ENCODE measurements around the gene CARS1. TPM values are rescaled to one million over a fixed set of nuclear protein-coding genes. Genes with fewer than 3 reads are reported as not detected.
A peak's percentile ranks its signal among the peaks of the same experiment; 100 is the strongest.

CARS1 gene
- total and polyA plus RNA-seq, 2 of the 8 experiments (the other 6 are each of a cell fraction or from before 2014, with no cell fraction given): 44.1 to 100 TPM

GRCh38 chr11:3051196-3052108 is 5.8 kb downstream of the CARS1 start:
- no peak for FAIRE-seq
- DNase-seq (ENCODE audit: low read depth in 1 of 2, low spot score in 2 of 2): no peak
- H3K14ac ChIP-seq (ENCODE audit: insufficient read length): no peak overlapping the region
- TF ChIP-seq CHD2 (IDR thresholded peaks at IDR 0.05; ENCODE audit: low read length): no peak
- TF ChIP-seq MAFK (IDR thresholded peaks at IDR 0.05; ENCODE audit: low read depth, low read length): peak; percentile 65; the same call in 1 of the 2 replicates
- no peak for TF ChIP-seq EP300 (IDR thresholded peaks at IDR 0.05; ENCODE audit: borderline replicate concordance in 1 of 2, low read depth in 2 of 2, low read length in 2 of 2)
- no peak for TF ChIP-seq JUN (IDR thresholded peaks at IDR 0.05; ENCODE audit: low read depth, low read length)
- peak; percentile 65 for TF ChIP-seq BACH1 (IDR thresholded peaks at IDR 0.05; ENCODE audit: low read length)
- TF ChIP-seq KDM1A (IDR thresholded peaks at IDR 0.05; ENCODE audit: borderline replicate concordance, low read length): no peak
- TF ChIP-seq TAF1 (IDR thresholded peaks at IDR 0.05; ENCODE audit: low read depth, low read length): no peak
- no peak for TF ChIP-seq CREB1 (IDR thresholded peaks at IDR 0.05)
- no peak for TF ChIP-seq TEAD4 (IDR thresholded peaks at IDR 0.05; ENCODE audit: low read depth, low read length)
- TF ChIP-seq TCF12 (IDR thresholded peaks at IDR 0.05; ENCODE audit: low read depth, low read length): no peak
- TF ChIP-seq ASH2L (IDR thresholded peaks at IDR 0.05; ENCODE audit: low read length): no peak
- TF ChIP-seq CEBPB (IDR thresholded peaks at IDR 0.05; ENCODE audit: low read depth, low read length): no peak
- TF ChIP-seq SP2 (IDR thresholded peaks at IDR 0.05; ENCODE audit: low read length): no peak

More at GRCh38 chr11:3051196-3052108, 5.8 kb downstream of the CARS1 start:
- POLR2A ChIA-PET (ENCODE audit: partially characterized antibody): interaction anchor here (0.6 to 2.3 kb wide), 8 partner anchors 9 to 52 kb away, joined by 3 to 8 read pairs (median 4); no protein-coding TSS in a partner anchor
- 79% methylated on average over 13 of the region's 13 CpGs; no CpG with 5 or more reads in 1 of the 2 experiments for WGBS, 2 experiments (ENCODE audit: extremely low coverage in 1 of 2, insufficient coverage in 1 of 2, insufficient read length in 1 of 2, insufficient replicate concordance in 2 of 2, low coverage in 1 of 2, low lambda C conversion rate in 2 of 2, missing lambda C conversion rate in 1 of 2)
- H3K4me1 ChIP-seq (replicated peaks in 1 of 4; ENCODE audit: control insufficient read depth in 3 of 4, insufficient read depth in 4 of 4, low read length in 3 of 4): peaks cover 0 to 17% (median 11%) of the 10 kb centered on the region in 4 experiments; a peak in 6 of 7 replicates
- peak overlapping the region; percentile 8 to 56 for H3K4me2 ChIP-seq (ENCODE audit: insufficient read depth in 1 of 2, low read depth in 2 of 2, low read length in 2 of 2)
- no peak overlapping the region for H3K9ac ChIP-seq (replicated peaks in 1 of 4; ENCODE audit: extremely low read depth in 1 of 4, low read depth in 3 of 4, low read length in 3 of 4)
- H4K20me1 ChIP-seq (replicated peaks in 1 of 2; ENCODE audit: control insufficient read depth in 1 of 2, insufficient read depth in 2 of 2, low read length in 2 of 2): peaks cover 37 to 51% of the 10 kb centered on the region in 2 experiments
- H4K5ac ChIP-seq (ENCODE audit: insufficient read length, low read depth, low read length): no peak overlapping the region
- CTCF ChIA-PET (ENCODE audit: partially characterized antibody): interaction anchor here (0.9 to 20.3 kb wide), 9 partner anchors 8 to 106 kb away, joined by 3 to 434 read pairs (median 5); no protein-coding TSS in a partner anchor
- no peak overlapping the region for H3K56ac ChIP-seq (replicated peaks; ENCODE audit: insufficient read length, low read depth, low read length)
- H3K79me2 ChIP-seq (ENCODE audit: control insufficient read depth in 1 of 2, insufficient read depth in 2 of 2, low read length in 2 of 2): peaks cover 22 to 94% of the 10 kb centered on the region in 2 experiments
- H3K79me1 ChIP-seq (ENCODE audit: low read depth, low read length): peaks cover 34% of the 10 kb centered on the region
- peaks cover 0 to 20% (median 2%) of the 10 kb centered on the region in 4 experiments; a peak in 3 of 8 replicates for H3K36me3 ChIP-seq (ENCODE audit: control insufficient read depth in 2 of 4, insufficient read depth in 4 of 4, low read length in 3 of 4)
- H3K4ac ChIP-seq (replicated peaks; ENCODE audit: insufficient read length, low read depth, low read length): no peak overlapping the region
- no peak overlapping the region; the same call in 1 of the 2 replicates for H3K18ac ChIP-seq (ENCODE audit: extremely low read depth, low read length)
- no peak overlapping the region for H3K23ac ChIP-seq (ENCODE audit: insufficient read length)
- H3K27me3 ChIP-seq (replicated peaks in 1 of 4; ENCODE audit: control insufficient read depth in 3 of 4, extremely low read depth in 1 of 4, insufficient read depth in 3 of 4, low read length in 3 of 4): no peaks in the 10 kb centered on the region
- no peak overlapping the region for H3K27ac ChIP-seq (ENCODE audit: low read depth, low read length)
- peak overlapping the region; percentile 23 for H4K91ac ChIP-seq (replicated peaks; ENCODE audit: insufficient read length, low read length)
- 0 out of 8 replicates have a peak overlapping the region, but pooled peaks of 1 of the 4 experiments have one; percentile 2 for H3K4me3 ChIP-seq (ENCODE audit: extremely low read depth in 1 of 4, insufficient read depth in 2 of 4, low read depth in 3 of 4, low read length in 4 of 4)
- no peak overlapping the region for H2AFZ ChIP-seq (ENCODE audit: low read length)
- no peak overlapping the region for H2AK5ac ChIP-seq (ENCODE audit: low read depth, low read length)
- no peak overlapping the region for H2BK15ac ChIP-seq (ENCODE audit: low read length)
- H3K23me2 ChIP-seq (ENCODE audit: low read depth, low read length): peaks cover 3% of the 10 kb centered on the region; the same call in 1 of the 2 replicates
- H2BK5ac ChIP-seq (ENCODE audit: low read depth, low read length): peak overlapping the region; percentile 0; the same call in 1 of the 2 replicates
- H2BK120ac ChIP-seq (replicated peaks; ENCODE audit: low read depth, low read length): no peak overlapping the region
- no peaks in the 10 kb centered on the region for H3K9me3 ChIP-seq (ENCODE audit: insufficient read depth in 2 of 2, low read depth in 1 of 2, low read length in 1 of 2)
- H4K8ac ChIP-seq (ENCODE audit: extremely low read depth, insufficient read depth, low read length): no peak overlapping the region
- H2BK12ac ChIP-seq (ENCODE audit: low read depth, low read length): no peak overlapping the region
- H2BK20ac ChIP-seq (ENCODE audit: low read length): no peak overlapping the region
